ENCODE measurements around the gene ZNF439. TPM values are rescaled to one million over a fixed set of nuclear protein-coding genes. Genes with fewer than 3 reads are reported as not detected.

Gene ZNF439
- total RNA-seq, 1 donor from 2014 or later: 4.7 TPM

Other genes with a start within 250 kb of the ZNF439 start
- gene ZNF823, start 109.8 kb upstream of the ZNF439 start, total RNA-seq: 19.8 TPM
- gene ZNF441, start 81.7 kb upstream of the ZNF439 start, total RNA-seq: 5.2 TPM
- gene ZNF491, start 50.2 kb upstream of the ZNF439 start, total RNA-seq: 7.8 TPM
- 6.3 TPM for gene ZNF440, start 34.5 kb upstream of the ZNF439 start, total RNA-seq
- gene ZNF69, start 39.1 kb downstream of the ZNF439 start, total RNA-seq: 3.7 TPM
- gene ZNF700, start 76.4 kb downstream of the ZNF439 start, total RNA-seq: 6.3 TPM
- gene ZNF763, start 116.3 kb downstream of the ZNF439 start, total RNA-seq: 2.1 TPM
- 4.2 TPM for gene ZNF433, start 187.0 kb downstream of the ZNF439 start, total RNA-seq
- gene ZNF878, start 204.2 kb downstream of the ZNF439 start, total RNA-seq: 0.52 TPM
- gene ZNF844, start 216.0 kb downstream of the ZNF439 start, total RNA-seq: 9.4 TPM